Stimulated activated CD8-positive, alpha-beta memory T cell treated with anti-CD3 and anti-CD28 coated beads, Interleukin-7, amount 100 ng/mL, for 4 hours (primary cell): ENCODE measurements around the gene WDR82.

Experiments
- DNase-seq, 2 donors: peaks; one replicate each; pipeline ENCODE4 v3.0.0-alpha.2; 2020; ENCODE audit warnings: low read depth in 2 of 2

WDR82 gene, protein sequence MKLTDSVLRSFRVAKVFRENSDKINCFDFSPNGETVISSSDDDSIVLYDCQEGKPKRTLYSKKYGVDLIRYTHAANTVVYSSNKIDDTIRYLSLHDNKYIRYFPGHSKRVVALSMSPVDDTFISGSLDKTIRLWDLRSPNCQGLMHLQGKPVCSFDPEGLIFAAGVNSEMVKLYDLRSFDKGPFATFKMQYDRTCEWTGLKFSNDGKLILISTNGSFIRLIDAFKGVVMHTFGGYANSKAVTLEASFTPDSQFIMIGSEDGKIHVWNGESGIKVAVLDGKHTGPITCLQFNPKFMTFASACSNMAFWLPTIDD

DNA sequence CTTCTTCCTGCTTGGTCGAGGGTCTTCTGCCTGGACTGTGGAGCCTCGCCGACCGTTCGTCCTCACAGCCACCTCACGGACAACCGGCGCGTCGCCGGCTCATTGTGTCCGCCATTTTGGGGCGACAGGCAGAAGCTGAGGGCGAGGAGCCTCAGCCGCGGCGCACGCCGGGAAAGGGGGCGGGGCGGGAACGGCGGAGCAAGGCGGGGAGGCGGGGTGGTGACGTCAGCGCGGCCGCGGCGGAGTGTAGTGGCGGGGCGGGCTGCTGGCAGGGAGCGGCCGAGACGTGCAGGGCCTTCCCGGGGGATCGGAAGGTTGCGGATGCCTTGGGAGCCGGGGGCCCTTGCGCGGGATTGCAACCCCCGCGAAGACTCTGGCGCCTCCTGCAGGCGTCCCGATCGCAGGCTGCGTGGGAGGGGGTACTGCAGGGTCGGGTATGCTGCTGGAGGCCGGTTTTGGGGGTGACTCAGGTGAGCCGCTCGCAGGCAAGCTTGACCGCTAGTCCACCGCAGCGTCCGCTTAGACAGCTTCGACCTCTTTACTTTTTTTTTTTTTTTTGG, at the start of gene WDR82:
Gene WDR82 (minus strand): TSS at position 140 of the 560 bp plus-strand sequence. CDS start 288 bp downstream, outside the sequence.
- DNase-seq: peak; percentile 90 to 98

DNA sequence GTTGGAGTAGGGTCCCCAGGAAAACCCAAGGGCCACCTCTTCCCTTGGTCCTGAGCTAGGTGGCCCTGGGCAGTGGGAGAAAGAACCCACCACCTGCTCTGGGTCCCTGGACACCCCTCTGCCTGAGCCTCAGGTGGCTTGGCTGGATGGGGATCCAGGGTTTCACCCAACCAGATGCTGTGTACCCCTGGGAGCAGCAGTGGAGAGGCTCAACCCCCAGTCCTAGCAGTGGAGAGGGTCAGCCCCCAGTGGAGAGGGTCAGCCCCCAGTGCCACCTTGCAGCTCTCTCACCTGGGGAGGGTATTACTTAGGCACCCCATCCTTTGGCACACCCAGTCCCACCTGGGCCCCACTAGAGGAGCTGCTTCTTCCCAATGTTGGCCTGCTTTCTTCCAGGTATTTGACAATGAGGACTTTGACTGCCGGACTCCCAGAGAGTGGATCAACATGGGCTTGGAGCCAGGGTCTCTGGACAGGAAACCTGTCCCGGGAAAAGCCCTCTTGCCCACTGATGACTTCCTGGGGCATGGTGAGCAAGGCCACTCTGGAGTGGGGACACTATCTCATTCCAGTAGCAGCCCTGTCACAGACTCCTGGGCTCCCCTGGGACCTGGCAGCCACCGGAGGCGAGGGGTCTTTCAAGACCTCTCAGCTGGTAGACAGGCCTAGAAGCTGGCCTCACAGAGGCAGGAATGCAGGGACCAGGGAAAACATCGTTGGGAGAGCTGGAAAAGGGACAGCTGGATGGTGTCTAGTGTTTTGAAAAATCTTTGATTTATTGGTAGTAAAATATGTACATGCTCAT, 49.2 kb upstream of the WDR82 start:
- DNase-seq: no peak

DNA sequence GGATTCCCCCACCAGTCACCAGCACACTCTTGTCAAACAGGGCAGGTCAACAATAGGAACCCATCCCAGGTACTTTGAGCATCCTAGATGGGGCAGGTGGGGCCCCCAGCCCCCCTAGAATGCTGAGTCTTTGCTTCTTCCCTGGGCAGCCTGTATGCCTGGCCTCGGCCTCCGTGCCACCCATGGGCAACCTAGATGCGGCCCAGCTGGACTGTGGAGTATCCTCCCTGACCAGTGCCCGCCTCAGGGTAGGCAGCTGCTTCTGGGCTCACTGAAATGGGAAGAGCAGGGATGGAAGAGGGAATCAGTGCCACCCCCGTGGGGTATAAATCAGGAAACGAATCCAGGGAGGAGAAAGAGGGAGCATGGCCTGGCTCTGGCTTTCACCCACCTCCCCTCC, 48.5 kb upstream of the WDR82 start:
- no peak for DNase-seq

DNA sequence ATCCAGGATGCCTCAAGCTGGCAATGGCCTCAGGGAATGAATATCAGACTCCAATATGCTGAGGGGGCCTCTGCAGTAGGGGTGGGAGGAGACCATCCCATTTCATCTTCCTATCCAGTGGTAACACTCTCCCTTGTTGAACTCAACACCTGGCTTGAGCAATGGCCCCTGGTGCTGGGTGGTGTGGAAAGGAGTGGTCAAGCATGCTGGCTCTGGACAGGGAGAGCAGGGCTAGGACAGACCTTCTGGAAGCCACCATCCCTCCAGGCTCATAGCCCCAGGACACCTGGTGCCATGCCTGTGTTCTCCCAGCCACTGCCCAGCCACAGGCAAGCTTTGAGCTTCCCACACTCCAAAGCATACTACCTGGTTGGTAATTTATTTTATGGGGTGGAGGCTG, 47.2 kb upstream of the WDR82 start:
- DNase-seq: no peak

DNA sequence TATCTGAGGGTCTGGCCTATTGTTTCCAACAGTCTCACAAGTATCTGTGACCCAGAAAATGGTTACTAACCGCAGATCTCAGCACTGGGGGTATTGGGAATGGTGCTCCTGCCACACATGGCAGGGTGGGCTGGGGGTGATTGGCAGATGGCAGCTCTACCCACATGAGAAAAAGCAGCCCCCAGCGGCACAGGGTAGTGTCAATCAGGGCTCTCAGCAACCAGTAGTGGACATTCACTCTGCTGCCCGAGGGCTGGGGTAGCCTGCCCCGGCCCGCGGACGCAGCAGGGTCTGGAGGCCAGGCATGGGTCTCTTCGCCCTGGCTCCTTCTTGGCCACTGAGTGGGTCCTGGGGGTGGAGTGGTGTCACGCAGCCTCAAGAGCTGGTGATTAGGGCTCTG, 46.2 kb upstream of the WDR82 start:
- DNase-seq: no peak

DNA sequence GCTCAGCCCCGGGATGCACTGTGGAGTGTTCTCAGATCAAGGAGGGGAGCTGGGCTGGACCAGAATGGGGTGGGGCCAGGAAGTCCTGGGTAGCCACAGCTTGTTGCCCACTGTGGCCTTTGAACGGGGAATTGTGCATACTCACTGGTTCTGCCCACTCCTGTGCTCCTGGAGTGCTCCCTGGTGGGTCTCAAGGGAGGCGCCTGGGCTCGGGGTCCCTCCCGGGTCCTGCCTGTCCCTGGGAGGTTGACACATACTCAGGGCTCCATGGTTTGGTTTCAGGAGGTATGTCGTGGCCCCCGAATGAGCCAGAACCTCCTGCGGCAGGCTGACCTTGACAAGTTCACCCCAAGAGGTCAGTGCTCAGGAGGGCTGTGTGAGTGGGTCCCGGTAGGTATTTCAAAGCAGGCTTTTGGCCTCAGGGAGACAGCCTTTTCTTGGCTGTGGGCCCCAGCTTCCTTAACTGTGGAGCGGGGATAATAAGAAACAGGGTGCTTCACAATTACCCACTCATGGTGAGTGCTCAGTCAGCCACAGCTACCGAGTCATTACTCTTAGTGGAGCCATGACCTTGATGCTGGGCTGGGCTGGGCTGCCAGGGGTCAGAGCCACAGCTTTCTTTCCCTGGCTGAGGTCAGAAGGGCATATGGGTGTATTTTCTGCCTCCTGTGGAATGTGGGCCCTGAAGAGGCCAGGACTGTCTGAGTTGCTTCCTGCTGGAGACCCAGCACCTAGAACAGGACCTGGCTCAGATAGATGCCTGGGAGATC, 45.3 kb upstream of the WDR82 start:
- DNase-seq: no peak

DNA sequence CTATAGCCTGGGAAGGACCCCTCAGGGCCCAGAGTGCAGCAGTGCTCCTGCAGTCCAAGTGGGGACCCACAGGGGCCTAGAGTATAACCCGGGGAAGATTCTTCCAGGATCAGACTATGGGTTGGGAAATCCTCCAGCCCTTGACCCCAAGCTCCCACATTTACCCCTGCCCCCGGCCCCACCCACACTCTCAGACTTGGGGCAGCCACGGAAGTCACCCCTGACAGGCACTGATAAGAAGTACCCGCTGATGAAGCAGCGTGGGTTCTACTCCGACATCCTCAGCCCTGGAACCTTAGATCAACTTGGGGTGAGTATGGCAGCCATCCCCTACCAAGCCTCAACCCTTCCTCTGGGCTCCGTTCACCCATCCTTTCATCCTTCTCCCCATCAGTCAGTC, 44.0 kb upstream of the WDR82 start:
- DNase-seq: no peak

DNA sequence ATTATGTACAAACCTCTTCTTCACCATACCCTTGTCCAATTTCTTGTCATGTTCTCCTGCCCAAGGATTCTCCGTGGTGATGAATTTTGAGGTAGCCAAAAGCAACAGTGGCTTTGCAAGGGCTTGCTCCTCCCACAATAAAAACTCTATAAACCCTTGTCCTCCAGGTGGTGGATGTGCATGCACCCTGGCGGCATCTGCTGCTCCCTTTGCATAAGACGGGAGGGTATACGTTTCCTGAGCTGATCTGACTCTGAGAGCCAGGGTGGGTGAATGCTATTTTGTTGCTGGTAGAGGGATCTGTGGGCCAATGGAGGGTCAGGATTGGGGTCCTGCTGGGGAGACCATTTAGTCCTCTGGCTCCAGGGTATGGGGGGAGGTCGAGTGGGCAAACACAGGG, 43.0 kb upstream of the WDR82 start:
- no peak for DNase-seq

DNA sequence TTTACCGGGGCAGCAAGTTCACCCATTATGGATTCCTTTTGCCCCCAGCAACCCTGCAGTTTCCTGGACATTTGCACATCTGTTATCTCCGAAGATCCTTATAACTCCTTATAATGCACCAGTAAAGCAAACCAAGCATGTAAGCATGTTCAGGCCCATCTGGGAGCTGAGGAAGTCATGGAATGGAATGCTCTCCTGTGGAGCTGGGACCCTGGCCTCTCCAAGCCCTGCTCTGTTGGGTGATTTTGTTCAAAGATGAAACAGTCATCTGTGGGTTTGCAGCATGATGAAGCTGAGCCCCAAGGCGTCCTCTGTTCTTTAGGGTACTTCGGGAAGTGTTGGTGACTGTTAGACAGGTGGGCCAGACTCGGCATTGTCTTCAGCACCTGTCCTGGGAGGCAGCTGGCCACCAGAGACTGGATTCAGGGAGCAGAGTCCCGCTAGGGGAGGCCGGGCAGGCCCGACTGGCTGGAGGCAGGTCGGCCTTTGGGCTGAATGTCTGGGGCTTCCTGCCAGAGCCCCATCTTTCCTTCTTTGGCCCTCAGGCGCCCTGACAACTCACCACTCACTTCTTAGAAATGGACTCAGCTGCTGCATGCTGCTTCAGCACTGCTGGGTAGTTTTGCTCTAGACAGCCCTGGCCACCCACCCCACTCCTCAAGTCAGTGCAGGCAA, 41.6 kb upstream of the WDR82 start:
- DNase-seq: no peak

DNA sequence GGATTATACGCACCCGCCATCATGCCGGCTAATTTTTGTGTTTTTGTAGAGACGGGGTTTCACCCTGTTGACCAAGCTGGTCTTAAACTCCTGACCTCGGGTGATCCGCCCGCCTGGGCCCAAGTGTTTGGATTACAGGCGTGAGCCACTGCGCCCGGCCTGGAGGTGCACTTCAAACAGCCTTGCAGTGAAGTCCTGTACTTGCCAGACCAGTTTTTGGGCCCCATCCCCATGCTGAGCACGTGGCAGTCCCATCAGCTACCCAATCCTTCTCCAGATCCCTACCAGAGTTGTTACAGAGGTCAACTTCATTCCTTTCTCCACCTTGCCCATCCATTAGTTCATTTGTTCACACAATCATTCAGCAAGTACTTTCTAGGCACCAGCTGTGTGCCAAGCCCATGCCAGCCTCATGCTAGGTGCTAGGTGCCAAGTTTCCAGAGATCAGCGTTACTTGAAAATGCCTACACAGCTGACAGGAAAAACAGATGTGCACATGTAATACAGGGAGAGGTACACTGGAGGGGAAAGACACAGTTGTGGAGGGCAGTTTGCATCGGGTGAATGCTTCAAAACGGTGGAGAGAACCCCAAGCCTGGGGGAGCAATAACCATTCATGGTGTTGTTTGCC, 39.9 kb upstream of the WDR82 start:
- no peak for DNase-seq

DNA sequence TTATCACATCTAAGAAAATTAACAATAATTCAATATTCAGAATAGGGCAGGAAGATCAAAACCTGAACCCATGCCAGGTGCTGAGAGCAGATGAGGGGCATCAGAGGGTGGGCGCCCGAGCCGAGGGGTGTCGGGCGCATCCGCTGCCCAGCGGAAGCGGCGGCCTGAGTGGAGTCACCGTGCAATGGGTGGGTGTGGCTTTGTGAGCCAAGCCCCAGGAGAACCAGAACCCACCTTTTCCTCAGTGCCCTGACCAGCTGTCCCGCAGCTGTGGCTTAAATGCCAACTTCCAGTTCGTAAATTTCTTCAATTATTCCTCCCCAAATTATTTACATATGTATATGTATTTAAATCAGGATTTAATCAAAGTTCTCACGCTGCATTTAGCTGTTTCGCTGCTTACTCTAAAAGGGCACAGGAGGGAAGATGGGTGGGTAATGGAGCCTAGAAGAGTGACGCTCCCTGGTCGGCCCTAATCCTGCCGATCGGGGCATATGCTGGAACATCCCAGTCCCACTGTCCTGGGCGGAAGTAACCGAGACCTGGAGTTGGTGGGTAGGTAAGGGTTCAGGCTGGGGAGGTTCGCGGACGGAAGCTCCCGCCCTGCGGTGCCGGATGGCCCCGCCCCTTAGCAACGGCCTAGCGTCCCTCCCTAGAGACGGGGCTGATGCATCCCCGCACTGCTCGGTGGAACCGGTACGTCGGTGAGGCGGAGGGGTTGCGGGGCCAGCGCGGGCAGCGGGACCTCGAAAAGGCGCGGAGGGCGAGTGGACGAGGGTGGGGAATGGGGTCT, 39.0 kb upstream of the WDR82 start:
- peak; percentile 33 to 57 for DNase-seq

DNA sequence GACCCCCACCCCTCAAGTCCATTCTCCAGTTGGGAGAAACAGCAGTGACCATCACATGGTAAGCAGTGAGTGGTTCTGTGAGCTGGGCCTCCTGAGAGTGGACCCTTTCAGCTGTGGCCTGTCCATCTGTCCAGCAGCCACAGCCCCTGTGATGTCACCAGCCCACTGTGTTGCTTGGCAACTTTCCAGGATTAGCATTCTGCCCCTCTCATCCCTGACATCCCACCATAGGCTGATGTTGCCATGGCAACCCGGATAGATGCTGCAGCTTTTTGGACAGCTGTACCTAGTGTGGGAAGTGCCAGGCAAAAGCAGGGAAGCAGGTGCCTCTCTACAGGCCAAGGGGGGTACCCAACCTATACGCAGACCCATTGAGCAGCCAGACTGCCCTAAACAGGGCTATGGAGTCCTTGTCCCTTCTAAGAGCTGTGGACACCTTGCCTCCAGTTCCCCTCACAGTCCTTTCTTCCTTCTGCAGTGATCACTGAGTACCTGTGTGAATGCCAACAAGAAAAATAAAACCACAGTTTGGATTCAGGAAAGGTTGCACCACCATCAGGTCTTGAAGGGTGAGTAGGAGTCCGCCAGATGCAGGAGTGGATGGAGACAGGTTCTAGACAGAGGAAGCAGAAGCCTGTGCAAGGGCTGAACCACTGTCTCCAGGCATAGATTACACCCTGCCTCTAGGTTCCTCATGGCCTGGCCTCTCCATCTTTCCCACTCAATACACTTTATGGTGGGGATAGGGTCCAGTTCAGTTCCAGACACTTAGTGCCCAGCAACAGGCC, 37.7 kb upstream of the WDR82 start, which contains the start of gene DNAH1:
Gene DNAH1 (plus strand): TSS at position 343 of the 788 bp plus-strand sequence. CDS start 6,124 bp downstream, outside the sequence.
- no peak for DNase-seq

DNA sequence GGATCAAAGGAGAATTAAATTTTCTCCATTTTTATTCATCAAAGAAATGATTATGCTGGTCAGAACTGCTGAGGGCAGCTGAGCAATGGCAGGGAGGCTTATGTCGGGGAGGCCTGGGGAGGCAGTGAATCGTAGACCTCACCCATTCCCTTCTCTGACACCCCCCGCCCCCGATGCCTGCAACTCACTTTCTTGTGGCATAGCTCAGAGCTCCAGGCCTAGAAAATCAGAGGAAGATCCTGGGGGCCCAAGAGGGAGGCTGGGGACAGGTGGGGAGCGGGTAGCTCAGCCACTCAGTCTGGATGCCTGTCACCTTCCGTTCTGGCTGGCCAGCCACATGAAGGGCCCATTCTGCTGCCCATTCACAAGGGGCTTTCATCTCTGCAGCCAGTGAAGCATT, 36.6 kb upstream of the WDR82 start:
- no peak for DNase-seq

DNA sequence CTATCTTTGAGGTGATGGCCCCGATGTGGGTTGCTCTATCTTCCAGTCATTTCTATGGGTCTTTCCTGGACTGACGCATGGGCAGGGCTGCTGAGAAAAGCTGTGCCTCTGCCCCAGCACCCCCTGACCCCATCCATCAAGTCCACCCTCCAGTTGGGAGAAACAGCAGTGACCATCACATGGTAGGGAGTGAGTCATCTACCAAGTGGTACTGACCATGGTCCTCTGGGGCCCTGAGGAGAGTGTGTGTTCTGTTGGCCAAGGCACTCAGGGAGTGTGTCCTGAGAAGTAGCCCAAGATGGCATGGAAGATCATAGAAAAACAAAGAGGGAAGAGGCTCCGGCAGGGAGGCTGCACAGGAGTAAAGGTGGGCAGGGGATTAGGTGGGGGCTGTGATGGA, 36.0 kb upstream of the WDR82 start:
- no peak for DNase-seq

DNA sequence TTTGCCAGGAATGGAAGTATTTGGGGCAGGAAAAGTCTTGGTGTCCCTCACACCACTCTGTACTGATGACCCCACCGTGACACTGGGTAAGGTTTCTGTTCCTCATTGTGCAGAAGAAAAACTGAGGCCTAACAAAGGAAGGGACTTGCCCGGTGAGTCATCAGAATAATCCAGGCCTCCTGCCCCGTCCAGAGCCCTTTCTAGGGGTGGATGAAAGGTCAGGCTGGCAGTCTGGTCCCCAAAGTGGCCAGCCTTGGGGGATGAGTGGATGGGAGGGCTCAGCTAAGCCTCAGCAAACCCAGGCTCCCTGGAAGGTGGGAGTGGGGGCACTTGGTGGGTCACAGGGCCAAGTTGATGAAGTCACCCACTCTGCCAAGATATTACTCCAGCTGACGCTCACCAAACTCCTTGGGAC, 35.3 kb upstream of the WDR82 start:
- no peak for DNase-seq

DNA sequence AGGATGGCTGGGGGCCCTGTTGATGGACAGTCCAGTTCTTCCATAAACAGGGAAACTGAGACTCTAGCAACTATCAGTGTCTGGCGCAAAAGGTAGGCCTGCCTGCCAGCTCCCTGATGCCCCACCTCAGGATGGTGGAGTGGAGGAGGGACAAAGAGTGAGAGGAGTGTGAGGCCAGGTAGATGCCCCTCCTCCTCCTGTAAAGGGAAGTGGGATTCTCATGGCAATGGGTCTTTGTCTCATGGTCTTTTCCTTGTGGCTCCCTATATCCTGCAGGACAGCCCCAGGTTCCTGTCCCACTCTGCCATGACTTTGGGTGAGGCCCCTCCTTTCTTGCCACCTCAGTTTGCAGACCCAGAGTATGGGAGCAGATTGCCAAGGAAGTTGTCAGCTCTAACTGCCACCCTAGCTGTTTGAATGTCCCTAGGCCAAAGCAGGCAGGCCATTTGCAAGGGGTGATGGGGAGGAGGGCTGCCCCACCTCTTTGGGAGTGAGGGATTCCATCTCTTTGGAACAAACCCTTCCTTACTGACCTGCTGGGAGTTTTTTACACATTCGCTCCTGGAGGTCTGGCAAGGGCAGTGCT, 34.8 kb upstream of the WDR82 start:
- DNase-seq: no peak

DNA sequence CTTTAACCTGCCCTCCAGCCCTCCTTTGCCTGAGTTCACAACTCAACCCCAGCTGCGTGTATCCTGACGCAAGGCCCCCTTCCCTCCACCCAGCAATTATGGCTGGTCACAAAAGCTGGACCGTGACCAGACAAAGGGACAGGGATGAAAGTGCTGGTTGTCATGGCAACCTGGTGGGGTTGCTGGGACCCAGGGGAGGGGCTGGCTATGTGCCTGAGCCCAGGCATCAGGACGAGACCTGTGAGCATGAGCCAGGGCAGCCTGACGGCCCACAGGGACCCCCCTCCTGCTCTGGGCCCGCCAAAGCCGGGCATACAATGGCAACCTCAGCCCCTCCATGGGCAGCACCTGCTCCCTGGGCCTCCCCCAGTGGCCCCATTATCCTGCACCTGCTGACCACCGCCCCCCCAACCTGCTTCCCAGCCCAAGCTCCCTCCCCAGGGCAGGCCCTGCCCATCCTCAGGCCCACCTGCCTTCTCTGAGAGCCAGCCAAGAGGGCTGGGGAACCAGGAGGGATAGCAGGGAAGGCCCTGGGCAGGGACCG, 33.2 kb upstream of the WDR82 start:
- DNase-seq: no peak

DNA sequence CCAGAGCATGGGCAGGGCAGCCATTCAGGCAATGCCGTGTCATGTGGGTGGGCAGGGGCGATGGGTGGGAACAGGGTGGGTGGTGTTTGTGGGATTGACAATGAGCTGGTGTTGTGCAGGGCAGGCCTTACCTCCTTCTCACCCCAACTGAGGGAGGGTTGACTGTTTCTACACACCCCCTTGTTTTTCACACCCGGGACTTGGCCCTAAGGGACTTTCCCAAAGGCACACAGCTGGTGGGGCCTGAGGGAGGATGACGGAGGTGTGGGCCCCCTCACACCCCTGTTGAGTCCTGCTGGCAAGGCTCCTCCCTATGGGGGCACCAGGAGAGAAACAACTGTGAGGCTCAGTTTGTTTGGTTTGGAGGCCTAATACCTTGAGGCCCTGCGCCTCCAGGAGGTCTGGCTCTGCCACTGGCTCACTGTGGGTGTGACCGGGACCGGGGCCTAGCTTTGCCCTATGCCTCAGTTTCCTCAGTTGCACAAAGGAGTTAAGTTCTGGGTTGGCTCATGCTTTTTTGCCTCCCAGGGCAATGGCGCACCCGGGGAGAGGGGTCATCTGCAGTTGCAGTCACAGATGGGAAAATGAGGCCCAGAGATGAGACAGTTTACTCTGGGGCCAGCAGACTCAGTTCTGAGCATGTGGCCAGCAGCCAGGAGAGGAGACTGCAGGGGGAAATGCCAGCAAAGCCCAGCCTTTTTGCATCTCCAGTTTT, 32.6 kb upstream of the WDR82 start:
- DNase-seq: peak; percentile 36 to 68
